ENCODE measurements around the gene ACOT7.

ACOT7 gene

GRCh38 chr1:6332821-6333220 is 60.7 kb downstream of the ACOT7 start:
- no peak overlapping the region for H3K4me3 ChIP-seq (ENCODE audit: low read depth, low read length, poor library complexity, severe bottlenecking)
- H2AFZ ChIP-seq (ENCODE audit: low read length), result no peak overlapping the region
- no peaks in the 10 kb centered on the region for H3K36me3 ChIP-seq (ENCODE audit: insufficient read depth, low read length)
- no peaks in the 10 kb centered on the region for H3F3A ChIP-seq (ENCODE audit: insufficient read depth, low read length)
- H3K79me2 ChIP-seq (ENCODE audit: insufficient read depth, low read length), result no peaks in the 10 kb centered on the region
- no peak overlapping the region for H3K27ac ChIP-seq (ENCODE audit: low read depth, low read length, poor library complexity, severe bottlenecking)
- no peaks in the 10 kb centered on the region for H3K9me2 ChIP-seq (ENCODE audit: low read depth, low read length)
- no peaks in the 10 kb centered on the region for H4K20me1 ChIP-seq (ENCODE audit: insufficient read depth, low read length)
- H3K9ac ChIP-seq (ENCODE audit: low read length), result no peak overlapping the region
- H3K9me3 ChIP-seq (ENCODE audit: low read length), result no peaks in the 10 kb centered on the region
- H3K4me2 ChIP-seq (ENCODE audit: low read length), result no peak overlapping the region
- no peaks in the 10 kb centered on the region for H3K27me3 ChIP-seq (ENCODE audit: insufficient read depth, low read length)
- TF ChIP-seq EZH2 (IDR thresholded peaks at IDR 0.05; ENCODE audit: borderline replicate concordance, low read length), result no peak
- H3K4me1 ChIP-seq (ENCODE audit: insufficient read depth, low read length, severe bottlenecking), result no peaks in the 10 kb centered on the region

- TF ChIP-seq CTCF (IDR thresholded peaks at IDR 0.05; ENCODE audit: low read length), result no peak
- TF ChIP-seq EZH2 (IDR thresholded peaks at IDR 0.05; ENCODE audit: borderline replicate concordance, low read length), result no peak
- no peaks in the 10 kb centered on the region for H3K9me2 ChIP-seq (ENCODE audit: low read depth, low read length)
Observed at GRCh38 chr1:6331543-6332273, 61.9 kb downstream of the ACOT7 start.

GRCh38 chr1:6330410-6330911 is 63.1 kb downstream of the ACOT7 start:
- H3F3A ChIP-seq (ENCODE audit: insufficient read depth, low read length), result no peaks in the 10 kb centered on the region
- no peaks in the 10 kb centered on the region for H3K79me2 ChIP-seq (ENCODE audit: insufficient read depth, low read length)
- no peak overlapping the region for H2AFZ ChIP-seq (ENCODE audit: low read length)
- TF ChIP-seq CTCF (IDR thresholded peaks at IDR 0.05; ENCODE audit: low read length), result no peak
- no peak for TF ChIP-seq EZH2 (IDR thresholded peaks at IDR 0.05; ENCODE audit: borderline replicate concordance, low read length)
- no peak overlapping the region for H3K4me2 ChIP-seq (ENCODE audit: low read length)
- no peaks in the 10 kb centered on the region for H3K27me3 ChIP-seq (ENCODE audit: insufficient read depth, low read length)
- no peak overlapping the region for H3K4me3 ChIP-seq (ENCODE audit: low read depth, low read length, poor library complexity, severe bottlenecking)
- H3K36me3 ChIP-seq (ENCODE audit: insufficient read depth, low read length), result 0 out of 2 replicates have a peak, but pooled peaks cover 7% of the 10 kb centered on the region
- H3K27ac ChIP-seq (ENCODE audit: low read depth, low read length, poor library complexity, severe bottlenecking), result no peak overlapping the region
- H3K9ac ChIP-seq (ENCODE audit: low read length), result no peak overlapping the region
- no peaks in the 10 kb centered on the region for H3K4me1 ChIP-seq (ENCODE audit: insufficient read depth, low read length, severe bottlenecking)
- no peaks in the 10 kb centered on the region for H3K9me3 ChIP-seq (ENCODE audit: low read length)
- no peaks in the 10 kb centered on the region for H4K20me1 ChIP-seq (ENCODE audit: insufficient read depth, low read length)
- no peaks in the 10 kb centered on the region for H3K9me2 ChIP-seq (ENCODE audit: low read depth, low read length)

More at GRCh38 chr1:6331543-6332273, 61.9 kb downstream of the ACOT7 start:
- no peaks in the 10 kb centered on the region for H4K20me1 ChIP-seq (ENCODE audit: insufficient read depth, low read length)
- no peaks in the 10 kb centered on the region for H3K4me1 ChIP-seq (ENCODE audit: insufficient read depth, low read length, severe bottlenecking)
- H3K4me2 ChIP-seq (ENCODE audit: low read length), result no peak overlapping the region
- no peaks in the 10 kb centered on the region for H3F3A ChIP-seq (ENCODE audit: insufficient read depth, low read length)
- no peaks in the 10 kb centered on the region for H3K27me3 ChIP-seq (ENCODE audit: insufficient read depth, low read length)
- no peak overlapping the region for H2AFZ ChIP-seq (ENCODE audit: low read length)
- no peak overlapping the region for H3K9ac ChIP-seq (ENCODE audit: low read length)
- H3K9me3 ChIP-seq (ENCODE audit: low read length), result no peaks in the 10 kb centered on the region
- no peak overlapping the region for H3K4me3 ChIP-seq (ENCODE audit: low read depth, low read length, poor library complexity, severe bottlenecking)
- H3K27ac ChIP-seq (ENCODE audit: low read depth, low read length, poor library complexity, severe bottlenecking), result no peak overlapping the region
- H3K36me3 ChIP-seq (ENCODE audit: insufficient read depth, low read length), result no peaks in the 10 kb centered on the region
- H3K79me2 ChIP-seq (ENCODE audit: insufficient read depth, low read length), result no peaks in the 10 kb centered on the region
